GM18505 (cell line): ENCODE measurements around the gene PDE6D.

Experiments used
- ATAC-seq: cut with Tn5 transposase; IDR thresholded peaks from one replicate; pipeline ENCODE4 v1.9.1; 2021; ENCODE audit not compliant: unreplicated experiment
- POLR2A ChIP-seq: IDR thresholded peaks from 4 replicates; pipeline ENCODE4 v1.6.1; 2011; ENCODE audit warnings: borderline replicate concordance; ENCODE audit not compliant: insufficient read depth, insufficient read length; ENCODE audit errors: extremely low read depth

Gene PDE6D

DNA sequence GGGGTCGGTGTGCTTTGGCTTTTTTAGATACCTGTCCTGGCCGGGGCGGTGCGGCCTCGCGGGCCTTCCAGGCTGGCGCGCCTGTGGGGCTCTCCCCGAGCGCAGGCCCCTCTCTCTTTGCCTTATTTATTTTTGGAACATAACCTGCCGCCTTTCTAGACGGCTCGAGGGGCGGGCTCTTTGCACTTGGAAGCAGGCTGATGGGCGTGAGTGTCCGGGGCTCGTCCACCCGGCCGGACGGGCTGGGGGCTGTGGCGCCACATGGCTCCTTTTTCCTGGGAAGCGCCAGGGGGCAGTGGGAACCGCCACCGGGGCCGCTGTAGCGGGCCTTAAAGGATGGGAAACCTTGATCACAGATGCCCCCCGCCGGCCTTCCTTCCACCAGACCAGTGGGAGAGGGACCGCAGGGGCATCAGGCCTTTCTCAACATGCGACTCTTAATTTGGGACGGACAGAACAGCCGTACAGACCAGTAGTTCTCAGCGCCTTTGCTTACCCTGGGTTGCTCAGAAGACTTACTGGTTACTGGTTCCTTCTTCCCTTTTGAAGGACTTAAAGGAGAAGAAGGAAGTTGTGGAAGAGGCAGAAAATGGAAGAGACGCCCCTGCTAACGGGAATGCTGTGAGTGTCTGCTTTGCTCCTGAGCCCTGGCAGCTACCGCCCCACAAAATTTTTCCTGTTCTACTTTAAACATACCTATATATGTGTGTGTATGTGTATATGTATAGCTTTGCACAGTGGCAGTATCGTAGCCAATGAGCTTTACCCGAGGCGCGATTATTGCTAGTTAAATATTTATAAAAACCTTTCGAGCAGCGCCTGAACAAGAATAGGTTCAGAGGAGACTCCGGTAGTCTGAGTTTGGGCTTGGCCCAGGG lies 70.0 kb downstream of the PDE6D start:
- ATAC-seq: no peak
- TF ChIP-seq POLR2A: no peak

- ATAC-seq: peak; percentile 15
- TF ChIP-seq POLR2A: peak; percentile 90
Measured at GRCh38 chr2:231709981-231710798, 70.9 kb downstream of the PDE6D start.

DNA sequence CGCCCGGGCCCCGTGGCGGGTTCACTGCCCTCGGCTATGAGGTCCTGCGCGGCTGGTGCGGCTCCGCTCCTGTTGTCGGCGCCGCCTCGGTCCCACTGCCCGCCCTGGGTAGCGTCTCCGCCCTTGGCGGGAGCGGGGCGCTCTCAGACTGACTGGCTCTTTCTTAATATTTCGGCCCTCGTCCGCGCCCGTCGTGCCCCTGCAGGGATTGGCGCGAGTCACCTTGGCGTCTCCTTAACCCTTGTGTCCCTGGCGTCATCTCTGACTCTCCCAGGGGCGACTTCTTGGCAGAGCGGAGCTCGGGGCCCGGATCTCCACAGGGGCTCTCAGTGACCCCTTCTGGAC lies 71.5 kb downstream of the PDE6D start:
- no peak for TF ChIP-seq POLR2A
- no peak for ATAC-seq

DNA sequence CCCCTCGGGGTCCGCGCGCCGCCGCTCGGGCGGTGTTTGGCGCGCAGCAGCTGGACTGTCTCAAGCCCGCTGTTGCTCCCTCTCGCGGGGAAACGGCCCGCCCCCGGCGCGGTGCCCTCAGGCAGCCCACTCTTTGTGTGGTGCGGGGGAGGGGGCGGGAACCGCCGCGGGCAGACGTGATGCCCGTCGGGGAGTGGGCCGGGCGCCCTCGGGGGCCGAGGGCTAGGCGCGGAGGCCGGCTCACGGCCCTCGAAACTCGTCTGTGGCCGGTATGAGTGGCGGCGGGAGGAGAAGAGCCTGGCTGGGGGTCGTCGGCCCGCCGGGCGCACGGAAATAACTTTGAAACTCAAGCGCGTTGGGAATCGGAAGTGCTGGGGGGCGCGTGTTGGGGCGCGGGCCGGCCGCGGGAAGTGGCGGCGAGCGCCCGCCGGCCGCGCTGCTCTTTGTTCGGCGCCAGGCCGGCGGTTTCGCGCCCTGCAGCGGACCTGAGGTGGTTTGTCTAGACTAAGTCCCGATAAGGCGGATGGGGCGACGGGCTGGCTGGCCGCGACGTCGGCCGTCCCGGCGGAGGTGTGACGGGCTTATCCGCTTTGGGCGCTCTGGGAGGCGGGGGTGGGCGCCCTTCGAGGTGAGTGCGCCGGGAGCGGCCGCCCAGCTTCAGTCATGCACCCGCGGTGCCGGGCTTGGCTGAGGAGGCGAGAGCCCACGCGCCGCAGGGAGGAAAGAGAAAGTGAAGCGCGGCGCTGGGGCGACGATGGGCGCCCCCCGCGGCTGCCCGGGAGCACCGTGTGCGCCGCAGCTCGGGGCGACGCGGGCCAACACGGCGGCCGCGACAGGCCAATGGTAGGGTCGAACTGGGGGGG lies 72.1 kb downstream of the PDE6D start:
- no peak for ATAC-seq
- TF ChIP-seq POLR2A: peak; percentile 16

GRCh38 chr2:231707927-231708772 lies 72.9 kb downstream of the PDE6D start, which contains the start of gene PTMA:
Gene PTMA (plus strand): TSS chr2:231708525. CDS start chr2:231708707, 182 bp downstream.
- ATAC-seq: peak; percentile 55
- TF ChIP-seq POLR2A: peak; percentile 99

DNA sequence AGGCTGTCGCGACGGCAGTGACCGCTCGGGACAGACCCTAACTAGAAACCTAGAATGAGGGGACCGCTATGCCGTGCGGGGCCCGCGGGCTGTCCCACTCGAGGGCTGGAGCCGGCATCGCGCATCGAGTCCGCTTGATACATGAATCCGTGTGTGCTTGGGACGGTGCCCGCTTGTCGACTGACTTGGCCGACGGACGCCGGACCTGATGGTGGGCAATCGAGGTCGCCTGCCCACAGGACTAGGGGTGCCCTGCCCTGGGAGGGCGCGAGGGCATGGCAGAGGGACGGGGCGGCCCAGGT lies 73.5 kb downstream of the PDE6D start:
- peak; percentile 1 for ATAC-seq

DNA sequence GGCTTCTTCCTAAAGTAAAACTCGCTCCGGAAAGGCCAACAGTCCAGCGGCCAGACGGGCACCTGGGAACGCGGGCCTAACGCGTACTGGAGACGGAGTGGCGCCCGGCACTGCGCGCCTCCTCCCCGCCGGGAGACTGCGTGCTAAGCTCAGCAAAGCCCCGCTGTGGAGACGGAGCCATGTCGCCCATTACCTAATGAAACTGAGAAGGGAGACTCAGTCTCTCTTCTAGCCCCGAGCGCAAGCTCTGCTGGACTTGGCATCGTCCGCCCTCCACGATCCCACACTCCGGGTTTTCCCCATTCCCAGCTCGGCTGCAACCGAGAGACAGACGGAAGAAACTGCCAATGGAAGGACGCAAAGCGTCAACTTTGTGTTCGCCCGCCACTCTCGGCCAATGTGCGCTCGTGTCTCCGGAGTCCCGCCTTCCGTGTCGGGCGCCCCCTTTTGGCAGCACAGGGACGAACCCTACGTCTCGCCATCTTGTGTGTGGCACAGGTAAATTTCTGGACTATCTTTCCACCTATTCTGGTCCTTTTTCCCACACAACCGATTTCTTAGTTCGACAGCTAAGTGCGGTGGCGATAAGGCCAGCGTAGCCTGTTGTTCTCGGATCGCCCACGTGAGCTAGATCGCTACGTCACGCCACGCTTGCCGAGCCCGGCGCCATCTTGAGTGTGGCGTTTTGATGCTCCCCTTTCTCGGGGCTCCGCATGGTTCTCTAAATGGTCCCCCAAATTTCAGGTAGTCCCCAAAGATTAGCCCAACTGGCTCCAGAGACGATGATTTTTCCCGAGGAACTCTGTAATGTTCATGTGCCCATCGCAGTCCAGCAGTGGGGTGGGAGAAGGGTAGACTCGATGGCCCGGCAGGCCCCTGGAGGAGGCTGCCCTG lies 74.1 kb downstream of the PDE6D start:
- peak; percentile 31 for ATAC-seq

More for the DNA sequence above, 73.5 kb downstream of the PDE6D start:
- no peak for TF ChIP-seq POLR2A

DNA sequence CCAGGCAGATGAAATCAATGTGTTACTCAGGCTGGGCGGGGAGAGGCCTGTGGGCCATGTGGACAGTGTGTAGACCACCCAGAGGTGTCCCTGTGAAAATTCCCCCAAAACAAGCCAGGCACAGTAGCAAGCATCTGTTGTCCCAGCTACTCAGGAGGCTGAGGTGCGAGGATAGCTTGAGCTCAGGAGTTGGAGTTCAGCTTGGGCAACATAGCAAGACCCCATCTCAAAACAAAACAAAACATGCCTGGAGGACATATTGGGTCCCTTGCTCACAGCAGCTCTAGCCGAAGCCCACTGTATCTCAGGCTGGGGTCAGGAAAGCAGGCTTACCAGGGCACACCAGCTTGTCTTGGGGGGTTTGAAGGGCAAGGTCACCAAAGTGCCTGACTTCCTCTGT lies 77.1 kb downstream of the PDE6D start:
- no peak for ATAC-seq
- no peak for TF ChIP-seq POLR2A

More for the DNA sequence above, 74.1 kb downstream of the PDE6D start:
- peak; percentile 80 for TF ChIP-seq POLR2A

GRCh38 chr2:231701456-231702373 lies 79.4 kb downstream of the PDE6D start:
- ATAC-seq: no peak
- TF ChIP-seq POLR2A: no peak

DNA sequence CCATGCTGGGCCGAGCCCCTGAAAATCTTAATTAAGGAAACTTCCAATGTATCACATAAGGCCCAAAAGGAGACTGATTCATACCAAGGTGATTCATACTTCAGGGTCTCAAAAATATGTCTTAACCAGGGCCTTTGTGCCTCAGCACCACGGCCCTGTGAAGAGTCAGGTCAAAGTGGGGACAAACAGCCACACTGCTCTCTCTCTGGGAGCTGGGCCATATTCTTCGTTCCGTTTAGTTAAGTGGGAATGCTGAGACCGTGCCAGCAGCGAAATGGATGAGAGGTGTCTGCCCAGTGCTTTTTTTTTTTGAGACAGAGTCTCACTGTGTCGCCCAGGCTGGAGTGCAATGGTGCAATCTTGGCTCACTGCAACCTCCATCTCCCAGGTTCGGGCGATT lies 82.1 kb downstream of the PDE6D start:
- TF ChIP-seq POLR2A: no peak
- no peak for ATAC-seq
